KBM-7 (cell line): ENCODE results near the gene GPR179.
A peak's percentile ranks its signal among the peaks of the same experiment; 100 is the strongest.

Experiments
- DNase-seq: peaks from one replicate; pipeline ENCODE4 v3.0.0-alpha.2; 2015
- in situ Hi-C: fragments of 300-500 bp; cut with MboI; formaldehyde crosslinking; loops from 2 replicates; pipeline ENCODE4 v1.14.3; 2020; ENCODE audit warnings: low sequenced_read_pairs, low pct_unique_long_range_greater_than_20kb, mixed read lengths

Gene GPR179, protein sequence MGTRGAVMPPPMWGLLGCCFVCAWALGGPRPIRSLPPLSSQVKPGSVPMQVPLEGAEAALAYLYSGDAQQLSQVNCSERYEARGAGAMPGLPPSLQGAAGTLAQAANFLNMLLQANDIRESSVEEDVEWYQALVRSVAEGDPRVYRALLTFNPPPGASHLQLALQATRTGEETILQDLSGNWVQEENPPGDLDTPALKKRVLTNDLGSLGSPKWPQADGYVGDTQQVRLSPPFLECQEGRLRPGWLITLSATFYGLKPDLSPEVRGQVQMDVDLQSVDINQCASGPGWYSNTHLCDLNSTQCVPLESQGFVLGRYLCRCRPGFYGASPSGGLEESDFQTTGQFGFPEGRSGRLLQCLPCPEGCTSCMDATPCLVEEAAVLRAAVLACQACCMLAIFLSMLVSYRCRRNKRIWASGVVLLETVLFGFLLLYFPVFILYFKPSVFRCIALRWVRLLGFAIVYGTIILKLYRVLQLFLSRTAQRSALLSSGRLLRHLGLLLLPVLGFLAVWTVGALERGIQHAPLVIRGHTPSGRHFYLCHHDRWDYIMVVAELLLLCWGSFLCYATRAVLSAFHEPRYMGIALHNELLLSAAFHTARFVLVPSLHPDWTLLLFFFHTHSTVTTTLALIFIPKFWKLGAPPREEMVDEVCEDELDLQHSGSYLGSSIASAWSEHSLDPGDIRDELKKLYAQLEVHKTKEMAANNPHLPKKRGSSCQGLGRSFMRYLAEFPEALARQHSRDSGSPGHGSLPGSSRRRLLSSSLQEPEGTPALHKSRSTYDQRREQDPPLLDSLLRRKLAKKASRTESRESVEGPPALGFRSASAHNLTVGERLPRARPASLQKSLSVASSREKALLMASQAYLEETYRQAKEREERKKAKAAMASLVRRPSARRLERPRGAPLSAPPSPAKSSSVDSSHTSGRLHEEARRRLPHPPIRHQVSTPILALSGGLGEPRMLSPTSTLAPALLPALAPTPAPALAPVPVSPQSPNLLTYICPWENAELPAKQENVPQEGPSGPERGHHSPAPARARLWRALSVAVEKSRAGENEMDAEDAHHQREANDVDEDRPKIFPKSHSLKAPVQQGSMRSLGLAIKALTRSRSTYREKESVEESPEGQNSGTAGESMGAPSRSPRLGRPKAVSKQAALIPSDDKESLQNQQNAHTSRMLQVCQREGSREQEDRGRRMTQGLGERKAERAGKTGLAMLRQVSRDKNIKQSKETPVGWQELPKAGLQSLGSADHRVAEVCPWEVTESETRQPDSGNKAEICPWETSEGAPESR (N-terminal part only)

GRCh38 chr17:38343608-38344419, at the start of gene GPR179:
Gene GPR179 (minus strand): TSS chr17:38343956. CDS start chr17:38343789, 167 bp downstream.
- in situ Hi-C loops: no loop called here
- DNase-seq: no peak

- in situ Hi-C loops: no loop called here
- DNase-seq: no peak
Observed at GRCh38 chr17:38379448-38379847, 35.7 kb upstream of the GPR179 start.

- no peak for DNase-seq
- in situ Hi-C loops: no loop called here
Observed at GRCh38 chr17:38369124-38369886, 25.5 kb upstream of the GPR179 start.

GRCh38 chr17:38364741-38365140, 21.0 kb upstream of the GPR179 start:
- in situ Hi-C loops: no loop called here
- no peak for DNase-seq

DNA sequence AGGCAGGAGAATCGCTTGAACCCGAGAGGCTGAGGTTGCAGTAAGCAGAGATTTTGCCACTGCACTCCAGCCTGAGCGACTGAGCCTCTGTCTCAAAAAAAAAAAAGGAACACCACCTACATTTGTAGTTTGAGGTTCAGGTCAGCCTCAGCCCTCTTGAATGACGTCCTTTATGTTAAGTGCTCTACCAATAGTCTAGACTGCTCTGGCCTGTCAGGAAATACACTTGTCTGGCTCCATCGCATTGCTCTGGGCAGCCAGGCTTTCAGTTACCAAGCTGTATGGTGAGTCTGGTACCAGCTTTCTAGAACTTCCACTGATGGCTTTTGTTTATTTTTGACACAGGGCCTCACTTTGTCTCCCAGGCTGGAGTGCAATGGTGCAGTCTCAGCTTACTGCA, 19.3 kb upstream of the GPR179 start:
- in situ Hi-C loops: no loop called here
- DNase-seq: no peak

DNA sequence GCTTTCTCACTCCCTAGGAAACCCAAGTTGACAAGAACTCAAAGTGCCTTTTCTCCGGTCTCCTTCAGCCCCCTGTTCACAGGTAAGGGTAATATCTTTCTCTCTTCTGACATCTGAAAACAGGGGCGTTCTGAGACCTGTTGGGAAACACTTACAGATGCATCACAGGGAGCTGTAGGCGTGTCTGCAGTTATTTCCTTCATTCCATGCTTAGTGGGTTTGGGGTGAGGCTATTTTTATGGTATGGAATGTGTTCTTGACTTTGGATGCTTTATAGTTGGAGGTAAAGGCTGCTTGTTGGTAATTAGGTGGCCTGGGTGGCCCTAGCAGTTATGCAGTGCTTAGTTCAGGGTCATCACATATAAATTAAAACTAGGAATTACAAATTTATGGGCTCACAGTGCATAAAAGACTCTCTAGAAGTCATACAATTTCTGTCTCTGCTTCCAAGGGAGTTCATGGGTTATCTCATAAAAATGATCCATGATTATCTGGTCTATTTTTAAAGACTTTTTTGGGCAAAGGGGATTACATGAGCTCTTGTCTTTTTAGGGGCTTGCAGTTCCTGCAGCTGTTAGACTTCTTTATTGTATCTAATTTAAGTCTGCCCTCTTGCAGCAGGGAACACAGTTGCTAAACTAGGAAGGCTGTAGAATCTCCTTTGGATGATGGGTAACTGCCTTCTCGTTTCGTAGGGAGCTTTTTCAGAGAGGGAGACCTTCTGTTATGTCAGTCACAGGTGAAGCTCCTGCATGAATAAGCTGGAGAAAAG, 18.1 kb upstream of the GPR179 start:
- no peak for DNase-seq
- in situ Hi-C loops: no loop called here

- DNase-seq: no peak
- in situ Hi-C loops: no loop called here
Observed at GRCh38 chr17:38358586-38359513, 15.1 kb upstream of the GPR179 start.

DNA sequence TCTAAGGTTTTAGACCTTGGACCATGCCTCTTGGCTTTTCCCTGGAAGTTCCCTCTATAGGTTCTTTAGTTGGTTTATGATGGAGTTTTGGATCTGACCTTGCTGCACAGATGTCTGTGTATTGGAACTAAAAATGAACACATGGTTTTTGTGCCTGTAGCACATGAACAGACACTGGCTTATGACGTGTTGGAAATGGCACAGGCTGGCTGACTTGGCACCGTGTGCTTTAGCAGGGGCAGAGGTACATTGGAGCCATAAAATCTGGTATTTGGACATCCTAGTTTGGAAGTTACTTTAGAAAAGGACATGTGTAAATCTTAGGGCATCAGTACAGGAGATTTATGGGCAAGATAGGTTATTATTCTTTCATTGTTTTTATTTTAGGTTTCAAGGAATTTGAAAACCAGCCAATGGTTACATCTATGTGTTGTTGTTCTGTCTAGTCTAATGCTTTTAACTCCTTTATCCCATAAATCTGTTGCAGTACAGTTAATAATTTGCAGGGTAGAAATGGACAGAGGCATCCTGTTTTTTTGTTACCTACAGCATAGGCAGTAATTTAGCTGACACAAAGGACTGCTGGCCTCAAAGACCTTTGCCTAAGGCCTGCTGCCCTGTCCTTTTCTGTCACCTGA, 13.8 kb upstream of the GPR179 start:
- in situ Hi-C loops: no loop called here
- no peak for DNase-seq

- in situ Hi-C loops: no loop called here
- no peak for DNase-seq
Observed at GRCh38 chr17:38355251-38355650, 11.5 kb upstream of the GPR179 start.

GRCh38 chr17:38354466-38354865, 10.7 kb upstream of the GPR179 start:
- in situ Hi-C loops: no loop called here

GRCh38 chr17:38353668-38354067, 9.9 kb upstream of the GPR179 start:
- in situ Hi-C loops: no loop called here
- no peak for DNase-seq

More at GRCh38 chr17:38354466-38354865, 10.7 kb upstream of the GPR179 start:
- no peak for DNase-seq

- in situ Hi-C loops: no loop called here
- no peak for DNase-seq
Observed at GRCh38 chr17:38353086-38353604, 9.4 kb upstream of the GPR179 start.

DNA sequence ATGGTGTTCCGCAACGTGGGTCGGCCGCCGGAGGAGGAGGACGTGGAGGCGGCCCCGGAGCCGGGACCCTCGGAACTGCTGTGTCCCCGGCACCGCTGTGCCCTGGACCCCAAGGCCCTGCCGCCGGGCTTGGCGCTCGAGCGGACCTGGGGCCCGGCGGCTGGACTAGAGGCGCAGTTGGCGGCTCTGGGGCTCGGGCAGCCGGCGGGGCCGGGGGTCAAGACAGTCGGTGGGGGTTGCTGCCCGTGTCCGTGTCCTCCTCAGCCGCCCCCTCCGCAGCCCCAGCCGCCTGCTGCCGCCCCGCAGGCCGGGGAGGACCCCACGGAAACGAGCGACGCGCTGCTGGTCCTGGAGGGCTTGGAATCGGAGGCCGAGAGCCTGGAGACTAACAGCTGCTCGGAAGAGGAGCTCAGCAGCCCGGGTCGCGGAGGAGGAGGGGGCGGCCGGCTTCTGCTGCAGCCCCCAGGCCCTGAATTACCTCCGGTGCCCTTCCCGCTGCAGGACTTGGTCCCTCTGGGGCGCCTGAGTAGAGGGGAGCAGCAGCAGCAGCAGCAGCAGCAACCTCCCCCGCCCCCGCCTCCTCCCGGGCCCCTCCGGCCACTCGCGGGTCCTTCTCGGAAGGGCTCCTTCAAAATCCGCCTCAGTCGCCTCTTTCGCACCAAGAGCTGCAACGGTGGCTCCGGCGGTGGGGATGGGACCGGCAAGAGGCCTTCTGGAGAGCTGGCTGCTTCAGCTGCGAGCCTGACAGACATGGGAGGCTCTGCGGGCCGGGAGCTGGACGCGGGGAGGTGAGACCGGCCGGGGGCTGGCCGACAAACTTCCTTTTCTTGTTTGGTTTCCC, 8.7 kb upstream of the GPR179 start:
- in situ Hi-C loops: no loop called here
- DNase-seq: peak; percentile 47

- in situ Hi-C loops: no loop called here
- DNase-seq: peak; percentile 94
Observed at GRCh38 chr17:38351412-38352222, 7.9 kb upstream of the GPR179 start, which contains the start of gene SOCS7. Gene SOCS7 (plus strand): TSS chr17:38351844. CDS start chr17:38352053, 209 bp downstream.
